Endothelial cell of umbilical vein (primary cell): Measurements from ENCODE around the gene HP1BP3. TPM values are rescaled to one million over a fixed set of nuclear protein-coding genes. Genes with fewer than 3 reads are reported as not detected.

ENCODE experiments used
- BruUV-seq: library from RNA; stranded (reverse); fragments of 400-500 nt; replicated peaks from 2 replicates; lab custom pipeline; 2021; lab: Mats Ljungman, UMichigan
- CTCF ChIA-PET: fragments of 300-600, 350-600 bp; sonication (Branson Sonifier 250); formaldehyde crosslinking; loops from one replicate; lab custom pipeline; 2021; ENCODE audit warnings: antibody characterized with exemption, inconsistent platforms; lab: Charles Lee
- POLR2A ChIA-PET: fragments of 300-600, 350-600 bp; sonication (Branson Sonifier 250); formaldehyde crosslinking; loops from one replicate; lab custom pipeline; 2021; ENCODE audit warnings: antibody characterized with exemption, inconsistent platforms; lab: Charles Lee
- DNase-seq: peaks from one replicate; pipeline ENCODE4 v3.0.0-alpha.2; 2011; ENCODE audit warnings: low read depth, low spot score
- FAIRE-seq: peaks from 2 replicates; lab custom pipeline; 2011; peaks lifted over from hg19 to GRCh38; lab: Jason Lieb, UNC
- H2AFZ ChIP-seq: 2 replicates; pipeline ENCODE4 v1.6.0; 2012; ENCODE audit warnings: low read depth, low read length, control low read depth, inconsistent platforms
- H3K27ac ChIP-seq: 2 replicates; pipeline ENCODE4 v1.5.1; 2011; ENCODE audit warnings: low read depth, mild to moderate bottlenecking, control low read depth, low read length, moderate library complexity; ENCODE audit not compliant: insufficient read depth
- H3K27me3 ChIP-seq, 2 experiments: 2 replicates each; pipeline versions ENCODE4 v1.6.0 to v1.6.1; 2011; ENCODE audit warnings: low read length in 2 of 2, mixed read lengths in 1 of 2; ENCODE audit not compliant: control insufficient read depth in 2 of 2, insufficient read depth in 2 of 2
- H3K36me3 ChIP-seq, 2 experiments: 2 replicates in 1 of 2; 3 replicates in 1 of 2; pipeline ENCODE4 v1.5.1; 2011; ENCODE audit warnings: low read length in 2 of 2, mild to moderate bottlenecking in 1 of 2, moderate library complexity in 1 of 2; ENCODE audit not compliant: control insufficient read depth in 2 of 2, insufficient read depth in 2 of 2; ENCODE audit errors: extremely low read depth in 1 of 2
- H3K4me1 ChIP-seq: 3 replicates; pipeline ENCODE4 v1.5.1; 2011; ENCODE audit warnings: mild to moderate bottlenecking, low read length; ENCODE audit not compliant: control insufficient read depth, insufficient read depth; ENCODE audit errors: extremely low read depth
- H3K4me2 ChIP-seq: 2 replicates; pipeline ENCODE4 v1.6.1; 2011; ENCODE audit warnings: low read length, control low read depth, mixed read lengths; ENCODE audit not compliant: insufficient read depth
- H3K4me3 ChIP-seq, 3 experiments: fragments of 200-600 bp in 1 of 3; sonication (generic), shearing (Covaris generic) in 1 of 3; replicated peaks in 1 of 3; 2 replicates each; pipeline ENCODE4 v1.5.1; 2011 to 2016; ENCODE audit warnings: control low read depth in 3 of 3, low read length in 3 of 3, mild to moderate bottlenecking in 2 of 3, inconsistent platforms in 1 of 3, low read depth in 1 of 3, moderate library complexity in 1 of 3; ENCODE audit not compliant: insufficient read depth in 1 of 3
- H3K79me2 ChIP-seq: 2 replicates; pipeline ENCODE4 v1.6.0; 2012; ENCODE audit warnings: low read length, inconsistent platforms; ENCODE audit not compliant: control insufficient read depth, insufficient read depth
- H3K9ac ChIP-seq: replicated peaks from 2 replicates; pipeline ENCODE3; 2011; ENCODE audit warnings: low read length, control low read depth; ENCODE audit not compliant: insufficient read depth; ENCODE audit errors: extremely low read depth
- H3K9me1 ChIP-seq: replicated peaks from 3 replicates; pipeline ENCODE4 v1.6.0; 2011; ENCODE audit warnings: mild to moderate bottlenecking, low read length; ENCODE audit not compliant: control insufficient read depth, insufficient read depth; ENCODE audit errors: extremely low read depth
- H3K9me3 ChIP-seq: replicated peaks from 2 replicates; pipeline ENCODE4 v1.5.1; 2012; ENCODE audit warnings: low read length, inconsistent platforms; ENCODE audit not compliant: control insufficient read depth, insufficient read depth
- H4K20me1 ChIP-seq: replicated peaks from 2 replicates; pipeline ENCODE3; 2011; ENCODE audit warnings: mild to moderate bottlenecking, low read length; ENCODE audit not compliant: control insufficient read depth, insufficient read depth; ENCODE audit errors: extremely low read depth
- CTCF ChIP-seq, 2 donors: IDR thresholded peaks; 1 replicate in 1 of 2; 2 replicates in 1 of 2; pipeline ENCODE4 v1.5.1; 2011; ENCODE audit warnings: low read length in 2 of 2, mild to moderate bottlenecking in 2 of 2, moderate library complexity in 2 of 2, control low read depth in 1 of 2, inconsistent platforms in 1 of 2, low read depth in 1 of 2; ENCODE audit not compliant: insufficient read depth in 1 of 2; ENCODE audit errors: extremely low read depth in 1 of 2
- EZH2 ChIP-seq: IDR thresholded peaks from 2 replicates; pipeline ENCODE4 v1.6.1; 2012; ENCODE audit warnings: borderline replicate concordance, low read depth, mild to moderate bottlenecking, moderate library complexity, low read length, inconsistent platforms; ENCODE audit not compliant: severe bottlenecking
- FOS ChIP-seq: IDR thresholded peaks from 2 replicates; pipeline ENCODE4 v1.6.1; 2011; ENCODE audit warnings: mild to moderate bottlenecking, low read length, moderate library complexity, borderline replicate concordance; ENCODE audit not compliant: insufficient read depth
- GATA2 ChIP-seq: IDR thresholded peaks from 2 replicates; pipeline ENCODE4 v1.7.0; 2011; ENCODE audit warnings: low read depth, mild to moderate bottlenecking, moderate library complexity, mixed read lengths, low read length; ENCODE audit not compliant: insufficient read length, insufficient read depth
- JUN ChIP-seq: IDR thresholded peaks from 2 replicates; pipeline ENCODE4 v1.6.1; 2011; ENCODE audit warnings: borderline replicate concordance, low read depth; ENCODE audit not compliant: insufficient read length, insufficient read depth
- MAX ChIP-seq: IDR thresholded peaks from 2 replicates; pipeline ENCODE4 v1.6.1; 2011; ENCODE audit not compliant: insufficient read depth, insufficient read length
- MYC ChIP-seq: IDR thresholded peaks from one replicate; pipeline ENCODE4 v1.6.1; 2011; ENCODE audit warnings: mild to moderate bottlenecking, low read depth, low read length
- POLR2A ChIP-seq: IDR thresholded peaks from 2 replicates; pipeline ENCODE4 v1.6.1; 2012; ENCODE audit warnings: low read depth, mild to moderate bottlenecking, control low read depth, low read length
- POLR2AphosphoS5 ChIP-seq: IDR thresholded peaks from 2 replicates; pipeline ENCODE4 v1.6.1; 2012; ENCODE audit warnings: low read depth, mild to moderate bottlenecking, control low read depth, low read length, moderate library complexity; ENCODE audit not compliant: insufficient read depth
- dilution Hi-C: fragments of 300-500 bp; cut with MboI; formaldehyde crosslinking; loops from one replicate; pipeline ENCODE4 v1.15.0; 2019; ENCODE audit warnings: low sequenced_read_pairs; ENCODE audit not compliant: extremely low pct_ligation_motif_present
- intact Hi-C: fragments of 100-400 bp; cut with micrococcal nuclease; formaldehyde crosslinking; loops from one replicate; pipeline ENCODE4 v1.10.0; 2022
- polyA plus RNA-seq, 4 experiments: library from polyadenylated mRNA; depleted of rRNA in 3 of 4; stranded (reverse) in 3 of 4; unstranded in 1 of 4; fragments of >200 nt; gene quantifications; 2 replicates each; pipeline versions ENCODE4 v1.2.1 to v1.2.3, GENCODE V29; 2011 to 2012; ENCODE audit warnings: missing spikeins in 1 of 4
- total RNA-seq: library from RNA; stranded (reverse); gene quantifications from 2 replicates; pipeline ENCODE4 v1.2.3, GENCODE V29; 2021

Gene HP1BP3
- total and polyA plus RNA-seq, 2 donors (not counting 3 experiments of a cell fraction or from before 2014, with no cell fraction given): 87.2 to 231 TPM

GRCh38 chr1:20767271-20767670 lies 19.8 kb downstream of the HP1BP3 start:
- POLR2A ChIA-PET: interaction anchor here (0.7 kb wide), 1 partner anchor 409 kb away, joined by 3 read pairs; no protein-coding TSS in a partner anchor
- no peaks in the 10 kb centered on the region for H3K4me1 ChIP-seq
- no peaks in the 10 kb centered on the region for H3K27me3 ChIP-seq
- CTCF ChIA-PET: interaction anchor here (1.1 to 1.3 kb wide), 2 partner anchors 70 to 428 kb away, joined by 3 to 4 read pairs; no protein-coding TSS in a partner anchor
- no peak overlapping the region for H3K4me3 ChIP-seq
- no TSS peak for BruUV-seq
- H2AFZ ChIP-seq: no peak overlapping the region
- H3K9ac ChIP-seq: no peak overlapping the region
- intact Hi-C loops: no loop called here
- H3K9me3 ChIP-seq: no peaks in the 10 kb centered on the region
- no peaks in the 10 kb centered on the region for H3K9me1 ChIP-seq
- peaks cover 3% of the 10 kb centered on the region for H3K79me2 ChIP-seq
- H4K20me1 ChIP-seq: no peaks in the 10 kb centered on the region
- no peak overlapping the region for H3K27ac ChIP-seq
- DNase-seq (no peak), FAIRE-seq (no peak)
- TF ChIP-seq EZH2 (no peak), MYC (no peak), MAX (no peak), POLR2A (no peak), POLR2AphosphoS5 (no peak), JUN (no peak), CTCF (IDR thresholded peaks at IDR 0.05; ENCODE audit: extremely low read depth in 1 of 2, insufficient read depth in 1 of 2, low read depth in 1 of 2, low read length in 2 of 2) (no peak), GATA2 (no peak), FOS (no peak)
- dilution Hi-C loops: no loop called here
- H3K4me2 ChIP-seq: no peak overlapping the region
- H3K36me3 ChIP-seq: peaks cover 33 to 52% of the 10 kb centered on the region in 2 experiments
